ENCODE data around the gene SF3B6.
"Not testable (repeated sequence)": the region's sequence is repeated elsewhere in the genome, so short reads cannot be mapped to it uniquely, and the experiment has no call there.

Gene SF3B6

GRCh38 chr2:24048769-24049484, 27.2 kb downstream of the SF3B6 start:
- DNase-seq (ENCODE audit: low read depth), result peak; percentile 28
- H3K4me3 ChIP-seq (ENCODE audit: low read depth, low read length), result peak overlapping the region; percentile 17
- TF ChIP-seq MYC (IDR thresholded peaks at IDR 0.05; ENCODE audit: low read depth, low read length) (no peak), MAX (IDR thresholded peaks at IDR 0.05; ENCODE audit: low read depth, low read length) (no peak), POLR2A (IDR thresholded peaks at IDR 0.05; ENCODE audit: extremely low read depth, insufficient read length) (no peak)
- TF ChIP-seq, protein P1, sequence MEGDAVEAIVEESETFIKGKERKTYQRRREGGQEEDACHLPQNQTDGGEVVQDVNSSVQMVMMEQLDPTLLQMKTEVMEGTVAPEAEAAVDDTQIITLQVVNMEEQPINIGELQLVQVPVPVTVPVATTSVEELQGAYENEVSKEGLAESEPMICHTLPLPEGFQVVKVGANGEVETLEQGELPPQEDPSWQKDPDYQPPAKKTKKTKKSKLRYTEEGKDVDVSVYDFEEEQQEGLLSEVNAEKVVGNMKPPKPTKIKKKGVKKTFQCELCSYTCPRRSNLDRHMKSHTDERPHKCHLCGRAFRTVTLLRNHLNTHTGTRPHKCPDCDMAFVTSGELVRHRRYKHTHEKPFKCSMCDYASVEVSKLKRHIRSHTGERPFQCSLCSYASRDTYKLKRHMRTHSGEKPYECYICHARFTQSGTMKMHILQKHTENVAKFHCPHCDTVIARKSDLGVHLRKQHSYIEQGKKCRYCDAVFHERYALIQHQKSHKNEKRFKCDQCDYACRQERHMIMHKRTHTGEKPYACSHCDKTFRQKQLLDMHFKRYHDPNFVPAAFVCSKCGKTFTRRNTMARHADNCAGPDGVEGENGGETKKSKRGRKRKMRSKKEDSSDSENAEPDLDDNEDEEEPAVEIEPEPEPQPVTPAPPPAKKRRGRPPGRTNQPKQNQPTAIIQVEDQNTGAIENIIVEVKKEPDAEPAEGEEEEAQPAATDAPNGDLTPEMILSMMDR (IDR thresholded peaks at IDR 0.05; ENCODE audit: low read depth, low read length), result no peak

- no peak overlapping the region for H3K4me3 ChIP-seq (ENCODE audit: low read depth, low read length)
Measured at GRCh38 chr2:24047703-24048033, 28.5 kb downstream of the SF3B6 start.

DNA sequence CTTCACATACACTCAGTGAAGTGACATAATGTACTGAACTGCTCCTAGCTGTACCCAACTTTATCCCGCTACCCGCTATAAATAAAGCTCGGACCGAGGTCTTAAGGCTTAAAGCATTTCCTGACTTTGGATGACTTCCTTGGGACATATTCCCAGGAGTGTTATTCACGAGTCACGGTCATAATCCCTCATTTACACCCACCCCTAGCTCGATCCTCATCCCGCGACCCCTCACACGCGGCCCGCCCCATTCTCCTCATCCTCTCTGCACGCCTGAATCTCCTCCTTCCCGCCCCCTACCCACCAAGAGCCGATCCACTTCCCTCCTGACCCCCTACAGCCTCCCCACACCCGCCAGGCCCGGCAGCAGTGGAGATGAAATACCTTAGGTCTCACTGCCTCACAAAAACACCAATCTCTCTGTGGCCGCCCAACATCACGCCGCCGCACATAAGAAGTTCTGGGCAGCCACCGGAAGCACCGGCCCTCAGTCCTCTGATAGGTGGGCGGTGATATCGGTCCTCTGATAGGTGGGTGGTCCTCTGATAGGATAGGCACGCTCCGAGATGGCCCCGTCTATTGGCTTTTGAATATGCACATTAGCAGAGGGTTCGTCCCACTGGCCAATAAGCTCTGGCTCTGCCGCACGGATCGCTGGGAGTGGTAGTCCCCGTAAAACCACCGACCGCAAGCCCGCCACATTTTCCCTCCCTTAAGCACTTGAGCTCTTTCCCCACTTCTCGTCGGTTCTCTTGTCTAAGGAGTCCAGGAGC, 29.0 kb downstream of the SF3B6 start, which contains the start of gene WDCP:
WDCP (minus strand) TSS at position 462 of the 773 bp plus-strand sequence. CDS start 7,897 bp downstream, outside the sequence.
- TF ChIP-seq, protein P1 (IDR thresholded peaks at IDR 0.05; ENCODE audit: low read depth, low read length), result no peak
- TF ChIP-seq MYC (IDR thresholded peaks at IDR 0.05; ENCODE audit: low read depth, low read length) (peak; percentile 64), MAX (IDR thresholded peaks at IDR 0.05; ENCODE audit: low read depth, low read length) (peak; percentile 42), POLR2A (IDR thresholded peaks at IDR 0.05; ENCODE audit: extremely low read depth, insufficient read length) (peak; percentile 70)
- H3K4me3 ChIP-seq (ENCODE audit: low read depth, low read length), result peak within 1 kb of the TSS; percentile 77
- DNase-seq (ENCODE audit: low read depth), result peak; percentile 100

More at GRCh38 chr2:24047703-24048033, 28.5 kb downstream of the SF3B6 start:
- TF ChIP-seq MYC (IDR thresholded peaks at IDR 0.05; ENCODE audit: low read depth, low read length) (no peak), POLR2A (IDR thresholded peaks at IDR 0.05; ENCODE audit: extremely low read depth, insufficient read length) (no peak), MAX (IDR thresholded peaks at IDR 0.05; ENCODE audit: low read depth, low read length) (no peak)
- TF ChIP-seq, protein P1 (IDR thresholded peaks at IDR 0.05; ENCODE audit: low read depth, low read length), result no peak
- no peak for DNase-seq (ENCODE audit: low read depth)

DNA sequence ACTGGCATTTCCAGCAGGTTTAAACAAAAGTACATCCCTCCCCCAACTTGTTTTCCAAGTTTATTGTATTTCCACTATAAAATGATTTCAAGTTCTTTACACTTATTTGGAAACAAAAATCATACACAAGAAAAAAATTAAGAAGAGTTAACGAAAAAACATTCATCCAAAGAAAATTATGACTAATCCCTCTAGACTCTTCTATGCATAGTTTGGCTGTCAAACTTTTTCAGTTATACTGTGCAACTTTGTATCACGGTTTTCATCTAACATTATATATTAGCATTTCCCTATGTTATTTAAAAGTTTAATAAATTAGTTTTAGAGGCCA, 29.6 kb downstream of the SF3B6 start:
- TF ChIP-seq MAX (IDR thresholded peaks at IDR 0.05; ENCODE audit: low read depth, low read length), result no peak
- TF ChIP-seq, protein P1 (IDR thresholded peaks at IDR 0.05; ENCODE audit: low read depth, low read length), result no peak
- no peak for TF ChIP-seq POLR2A (IDR thresholded peaks at IDR 0.05; ENCODE audit: extremely low read depth, insufficient read length)
- no peak for TF ChIP-seq MYC (IDR thresholded peaks at IDR 0.05; ENCODE audit: low read depth, low read length)
- H3K4me3 ChIP-seq (ENCODE audit: low read depth, low read length), result peak overlapping the region; percentile 77
- DNase-seq (ENCODE audit: low read depth), result no peak

GRCh38 chr2:24045511-24046508, 30.3 kb downstream of the SF3B6 start:
- DNase-seq (ENCODE audit: low read depth), result no peak
- TF ChIP-seq POLR2A (IDR thresholded peaks at IDR 0.05; ENCODE audit: extremely low read depth, insufficient read length) (no peak), MYC (IDR thresholded peaks at IDR 0.05; ENCODE audit: low read depth, low read length) (no peak), MAX (IDR thresholded peaks at IDR 0.05; ENCODE audit: low read depth, low read length) (no peak)
- TF ChIP-seq, protein P1 (IDR thresholded peaks at IDR 0.05; ENCODE audit: low read depth, low read length), result no peak
- peak overlapping the region; percentile 77 for H3K4me3 ChIP-seq (ENCODE audit: low read depth, low read length)

- not testable (repeated sequence) for H3K4me3 ChIP-seq (ENCODE audit: low read depth, low read length); DNase-seq (ENCODE audit: low read depth)
Measured at GRCh38 chr2:24043133-24043532, 33.0 kb downstream of the SF3B6 start.

All from NB4 (cell line).